NCI-H2196 (cell line): ENCODE results near the gene AGBL4.
A peak's percentile ranks its signal among the peaks of the same experiment; 100 is the strongest.

Experiments used
- DNase-seq: peaks from one replicate; lab custom pipeline; 2025; ENCODE audit not compliant: unreplicated experiment; lab: John Stamatoyannopoulos, UW

Gene AGBL4

GRCh38 chr1:48619539-48619938 is 1404.2 kb downstream of the AGBL4 start:
- no peak for DNase-seq

DNA sequence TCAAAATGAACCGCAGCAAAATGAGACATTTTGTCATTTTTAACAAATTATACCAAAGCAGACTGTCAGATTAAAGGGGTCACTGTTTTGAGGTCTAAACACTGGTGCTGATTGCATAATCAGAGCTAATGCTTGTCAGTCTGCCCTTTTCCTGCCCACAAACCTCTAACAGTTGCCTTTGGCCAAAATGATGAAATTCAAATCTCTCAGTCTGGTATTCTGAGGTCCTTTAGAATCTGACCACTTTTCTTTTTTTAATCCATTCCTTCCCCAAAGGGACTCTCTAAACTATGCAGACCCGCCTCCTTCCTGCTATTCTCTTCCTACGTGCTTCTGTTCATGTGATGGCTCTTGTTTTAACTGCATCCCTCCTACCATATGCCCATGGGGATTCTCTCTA is 1406.5 kb downstream of the AGBL4 start:
- DNase-seq: no peak

- DNase-seq: no peak
These were observed 1407.0 kb downstream of the AGBL4 start for GRCh38 chr1:48616710-48617109.

DNA sequence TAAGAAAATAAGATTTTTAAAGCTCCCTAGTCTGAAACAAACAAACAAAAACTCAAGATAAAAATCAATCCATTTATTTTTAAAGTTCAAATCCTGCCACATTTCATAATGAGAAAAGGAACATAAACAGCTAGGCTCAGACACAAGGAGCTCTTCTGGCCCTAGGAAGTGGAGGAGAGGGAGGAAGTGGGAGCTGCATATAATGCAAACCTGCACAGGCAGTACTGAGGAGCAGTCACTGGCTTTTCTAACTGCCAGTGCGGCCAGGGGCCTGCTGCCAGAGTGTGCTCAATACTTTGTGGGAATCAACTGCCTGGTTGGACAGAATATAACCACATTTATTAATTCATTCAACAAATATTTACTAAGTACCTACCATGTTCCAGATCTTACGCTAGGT is 1411.9 kb downstream of the AGBL4 start:
- DNase-seq: no peak

DNA sequence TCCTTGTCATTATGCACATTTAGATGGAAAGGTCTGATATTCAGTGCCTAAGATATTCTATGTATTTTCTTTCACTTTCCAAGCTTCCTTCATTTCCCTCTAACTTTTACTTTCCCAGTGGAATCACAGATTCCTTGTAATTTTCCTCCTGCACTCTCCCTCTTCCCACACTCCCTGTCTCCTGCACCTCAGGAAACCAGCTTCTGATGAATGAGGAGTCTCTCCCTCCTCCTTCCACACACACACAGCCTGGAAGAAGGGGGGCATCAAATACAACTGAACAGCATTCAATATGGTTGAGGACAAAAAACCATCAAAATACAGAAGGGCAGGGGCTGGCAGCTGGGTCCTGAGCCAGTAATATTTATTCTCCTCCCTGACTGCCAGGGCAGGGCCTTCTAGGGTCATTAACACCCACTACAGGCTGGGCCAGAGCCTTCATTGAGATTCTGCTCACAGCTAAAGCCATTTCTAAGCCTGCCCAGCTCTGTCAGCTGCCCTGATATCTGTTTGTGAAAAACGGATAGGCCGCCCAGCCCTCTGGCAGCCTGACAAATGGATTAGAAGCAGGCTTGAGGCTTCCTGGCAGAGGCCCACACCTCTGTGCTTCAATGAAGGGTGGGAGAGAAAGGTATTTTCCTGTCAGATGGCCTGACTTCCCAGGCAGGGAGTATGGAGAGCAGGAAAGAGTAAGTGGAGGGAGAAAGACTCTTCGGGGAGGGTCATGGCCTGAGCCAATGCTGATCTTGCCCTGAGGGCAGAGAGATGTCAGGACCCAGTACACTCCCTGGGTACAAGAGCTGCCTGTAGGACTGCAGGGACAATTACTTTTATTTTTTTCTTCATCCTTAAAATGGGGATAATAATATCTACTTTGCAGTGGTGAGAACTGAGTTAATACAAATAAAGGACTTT is 1412.9 kb downstream of the AGBL4 start:
- DNase-seq: peak; percentile 6

DNA sequence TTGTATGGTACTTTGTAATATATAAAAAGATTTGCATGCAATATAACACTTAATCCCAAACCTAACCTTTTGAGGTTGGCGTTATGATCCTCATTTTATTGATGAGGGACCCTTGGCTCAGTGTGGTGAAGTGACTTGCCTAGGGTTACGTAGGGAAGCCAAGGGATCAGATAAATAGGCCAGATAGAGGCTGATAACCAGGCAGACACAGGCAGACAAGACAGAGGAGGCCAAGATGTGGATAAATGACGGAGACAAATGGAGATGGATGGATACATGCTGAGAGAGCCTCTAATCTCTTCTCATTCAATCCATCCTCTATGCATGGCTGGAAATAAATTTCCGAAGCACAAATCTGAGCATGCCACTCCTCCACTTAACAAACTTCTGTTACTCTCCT is 1414.9 kb downstream of the AGBL4 start:
- no peak for DNase-seq

- no peak for DNase-seq
These were observed 1420.5 kb downstream of the AGBL4 start for GRCh38 chr1:48603222-48603621.

DNA sequence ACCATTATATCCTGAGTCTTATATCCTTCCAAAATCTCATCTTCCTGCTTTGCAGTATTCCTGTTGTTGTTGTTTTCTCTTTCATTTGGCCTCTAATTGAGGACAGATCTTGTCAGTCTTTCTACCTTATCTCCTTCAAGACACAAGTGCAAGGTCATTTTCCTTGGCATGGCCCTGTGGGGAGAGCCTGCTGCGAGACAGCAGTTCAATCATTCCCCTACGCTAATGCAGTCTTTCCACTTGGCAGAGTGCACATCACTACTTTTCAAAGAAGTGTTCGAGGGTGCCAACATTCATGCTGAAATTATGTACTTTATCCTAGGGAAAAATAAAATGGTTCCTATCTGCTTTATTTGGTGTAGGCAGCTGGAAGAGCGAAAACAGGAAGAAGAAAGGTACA is 1421.4 kb downstream of the AGBL4 start:
- DNase-seq: no peak

GRCh38 chr1:48600182-48600581 is 1423.6 kb downstream of the AGBL4 start:
- no peak for DNase-seq

GRCh38 chr1:48597663-48598062 is 1426.1 kb downstream of the AGBL4 start:
- DNase-seq: no peak

GRCh38 chr1:48596046-48596445 is 1427.7 kb downstream of the AGBL4 start:
- DNase-seq: no peak

- DNase-seq: no peak
These were observed 1428.1 kb downstream of the AGBL4 start for GRCh38 chr1:48595613-48596012.

DNA sequence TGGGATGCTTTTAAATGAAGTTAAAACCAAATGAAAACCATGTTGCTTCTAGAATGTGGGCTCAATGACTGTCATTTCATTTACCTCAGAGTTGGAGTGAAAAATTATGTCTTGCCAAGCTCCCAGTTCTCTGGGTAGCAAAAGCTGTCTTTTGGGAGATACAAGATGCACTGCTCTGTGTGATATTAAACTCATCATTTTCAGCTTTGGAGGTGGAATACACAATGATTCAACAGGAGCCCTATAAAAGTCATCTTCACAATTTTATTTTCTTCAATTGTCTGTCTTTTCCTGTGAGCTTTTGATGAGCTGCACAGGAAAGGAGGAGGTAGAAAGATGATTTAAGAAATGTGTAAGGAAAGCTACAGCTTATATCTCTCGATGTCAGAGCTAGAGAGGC is 1431.4 kb downstream of the AGBL4 start:
- DNase-seq: no peak

DNA sequence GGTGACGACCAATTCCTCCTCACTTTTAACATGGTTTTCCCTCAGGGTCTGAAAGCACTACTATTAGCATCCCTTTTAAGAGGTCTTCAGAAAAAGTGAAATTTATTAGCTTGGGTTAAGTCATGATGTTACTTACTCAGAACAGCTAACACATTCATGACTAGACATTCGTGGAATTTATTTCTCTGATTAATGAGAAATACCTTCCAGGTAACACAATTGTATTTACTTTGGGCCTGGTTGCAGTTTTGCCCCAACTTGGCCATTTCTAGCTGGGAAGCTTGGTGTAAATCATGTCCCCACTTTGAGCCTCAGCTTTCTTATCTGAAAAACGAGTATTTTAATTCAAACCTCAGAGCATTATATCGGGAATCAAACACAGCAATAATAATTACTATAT is 1432.6 kb downstream of the AGBL4 start:
- no peak for DNase-seq

DNA sequence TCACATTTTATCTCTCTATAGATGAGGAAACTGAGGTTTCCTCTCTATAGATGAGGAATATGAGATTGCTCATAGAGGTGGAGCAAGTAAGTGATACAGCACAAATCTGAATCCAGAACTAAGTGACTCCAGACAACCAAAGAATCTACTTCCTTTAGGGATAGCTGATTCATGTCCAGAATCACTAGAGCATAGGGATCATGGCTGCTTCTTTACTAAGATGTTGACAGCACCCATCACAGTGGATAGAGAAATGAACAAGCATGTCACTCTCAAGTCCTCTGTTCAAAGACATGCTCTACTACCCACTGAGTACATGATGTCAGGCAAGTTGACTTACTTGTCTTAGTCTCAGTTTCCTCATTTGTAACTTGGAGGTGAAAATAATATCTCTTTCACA is 1435.7 kb downstream of the AGBL4 start:
- DNase-seq: no peak

DNA sequence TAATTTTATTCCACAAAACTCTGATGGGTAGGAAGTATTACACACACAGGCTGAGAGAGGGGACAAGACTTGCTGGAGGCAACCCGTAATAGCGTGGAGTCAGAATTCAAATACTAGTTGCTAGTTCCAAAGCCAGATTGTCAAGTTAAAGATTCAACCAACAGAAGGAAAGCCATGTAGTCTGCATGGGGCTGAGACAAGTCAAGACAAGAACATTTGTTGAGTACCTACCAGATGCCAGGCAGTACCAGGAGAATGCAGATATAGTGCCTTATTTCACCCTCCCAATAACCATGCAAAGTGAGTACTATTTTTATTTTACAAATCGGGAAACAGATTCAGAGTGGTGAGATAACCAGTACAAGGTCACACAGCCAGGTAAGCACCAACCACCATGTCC is 1441.3 kb downstream of the AGBL4 start:
- no peak for DNase-seq

- DNase-seq: no peak
These were observed 1442.5 kb downstream of the AGBL4 start for GRCh38 chr1:48581270-48581669.

DNA sequence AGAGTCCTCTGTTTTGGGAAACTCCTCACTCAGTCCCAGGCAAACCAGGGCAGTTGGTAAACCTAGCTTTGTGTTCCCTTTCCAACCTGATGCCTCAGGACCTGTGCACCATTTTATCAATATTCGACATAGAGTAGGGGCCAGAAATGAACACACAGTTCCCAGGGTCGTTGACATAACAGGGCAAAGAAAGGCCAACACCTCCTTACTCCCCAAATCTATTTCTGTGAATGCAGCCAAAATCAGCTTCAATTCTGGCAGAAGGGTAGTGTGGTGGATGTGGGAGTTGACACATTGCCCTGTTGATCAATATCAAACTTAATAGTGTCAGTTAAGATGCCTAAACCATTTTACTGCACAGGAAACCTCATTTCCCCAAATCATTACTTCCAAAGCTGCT is 1447.2 kb downstream of the AGBL4 start:
- no peak for DNase-seq

GRCh38 chr1:48572646-48573258 is 1451.0 kb downstream of the AGBL4 start:
- DNase-seq: peak; percentile 58

- DNase-seq: no peak
These were observed 1451.6 kb downstream of the AGBL4 start for GRCh38 chr1:48572134-48572533.

DNA sequence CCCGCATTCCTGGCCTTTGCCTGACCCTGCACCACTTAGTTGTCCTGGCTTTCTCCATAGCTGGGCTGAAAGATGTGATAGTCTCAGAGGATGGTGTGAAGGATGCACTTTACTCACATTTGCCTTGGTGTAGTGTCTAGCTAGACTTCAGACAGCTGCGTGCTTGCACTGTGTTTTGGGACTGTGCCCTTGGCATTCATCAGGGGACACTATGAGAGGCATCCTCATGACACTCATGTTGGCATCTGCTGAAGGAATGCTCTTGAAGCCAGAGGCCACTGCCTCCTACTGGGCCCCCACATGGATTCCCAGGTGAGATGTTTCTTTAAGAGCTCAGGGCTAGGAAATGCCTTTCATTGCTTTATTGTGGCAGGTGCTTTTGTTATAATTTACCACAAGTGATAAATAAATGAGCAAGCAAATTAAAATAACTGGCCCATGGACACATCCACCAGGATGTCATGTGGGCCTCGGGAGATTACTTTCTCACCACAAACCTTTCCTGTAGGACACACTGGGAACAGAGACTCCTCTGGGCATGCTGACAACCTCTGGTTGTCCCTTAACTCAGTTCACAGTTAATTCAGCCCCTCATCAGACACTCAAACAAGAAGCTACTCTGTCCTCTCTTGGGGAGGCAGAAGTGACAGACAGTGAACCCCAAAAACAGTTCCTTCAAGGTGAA is 1452.3 kb downstream of the AGBL4 start:
- DNase-seq: no peak

DNA sequence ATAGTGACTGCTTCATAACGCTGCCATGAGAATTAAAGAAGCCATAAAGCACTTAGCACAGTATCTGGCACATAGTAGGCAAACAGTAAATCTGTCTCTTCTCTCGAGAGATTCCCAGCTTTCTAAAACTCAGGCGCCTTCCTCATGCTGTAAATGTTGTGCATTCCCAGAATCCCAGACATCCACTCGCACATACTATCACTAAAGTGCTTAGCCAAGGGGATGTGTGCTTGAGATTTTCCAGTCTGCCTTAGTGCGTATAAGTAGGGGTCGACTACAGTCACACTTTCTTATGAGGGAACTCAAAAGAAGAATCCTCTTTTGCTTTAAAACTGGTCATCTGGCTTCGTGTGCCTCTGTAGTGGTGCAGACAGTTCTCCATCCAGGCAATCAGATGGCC is 1453.2 kb downstream of the AGBL4 start:
- DNase-seq: no peak
